Neural cell (in vitro differentiated cells): ENCODE data around the gene RAB34.

Experiments used
- EP300 ChIP-seq: fragments of 450-650 bp; conservative IDR thresholded peaks from 2 replicates; pipeline ENCODE4 v1.6.1; 2014; ENCODE audit warnings: antibody characterized with exemption, mild to moderate bottlenecking, moderate library complexity; ENCODE audit not compliant: poor library complexity, severe bottlenecking
- POLR2AphosphoS5 ChIP-seq: IDR thresholded peaks from 2 replicates; pipeline ENCODE4 v1.6.1; 2012
- TF ChIP-seq, protein P1 (sequence below): fragments of 450-650 bp; IDR thresholded peaks from 2 replicates; pipeline ENCODE4 v1.5.1; 2014; ENCODE audit warnings: antibody characterized with exemption, mild to moderate bottlenecking, moderate library complexity; ENCODE audit not compliant: poor library complexity, severe bottlenecking

DNA sequence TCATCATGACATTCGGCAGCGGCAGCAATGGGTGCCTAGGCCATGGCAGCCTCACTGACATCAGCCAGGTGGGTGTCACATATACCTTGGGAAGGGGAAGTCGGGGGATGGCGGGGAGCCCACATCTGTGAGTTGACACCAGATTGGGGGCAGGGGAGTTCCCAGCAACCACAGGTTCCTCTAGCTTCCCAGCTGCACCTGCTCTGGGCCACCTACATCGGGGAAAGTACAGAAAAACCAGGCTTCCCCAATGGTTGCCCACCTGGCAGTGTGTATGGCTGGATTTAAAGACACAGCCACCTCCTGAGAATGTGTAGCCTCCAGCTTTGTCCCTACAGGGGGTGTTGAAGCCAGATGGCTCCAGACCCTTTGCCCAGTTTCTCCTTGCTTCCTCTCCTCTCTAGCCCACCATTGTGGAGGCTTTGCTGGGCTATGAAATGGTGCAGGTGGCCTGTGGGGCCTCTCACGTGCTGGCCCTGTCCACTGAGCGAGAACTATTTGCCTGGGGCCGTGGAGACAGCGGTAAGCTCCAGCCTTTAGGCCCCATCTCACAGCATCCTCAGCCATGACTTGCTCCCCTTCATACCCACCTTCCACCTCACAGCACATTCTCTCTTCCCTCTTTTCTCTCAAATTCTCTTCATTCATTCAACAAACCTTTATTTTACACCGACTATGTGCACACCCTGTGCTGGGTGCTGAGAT, 21.2 kb upstream of the RAB34 start:
- no peak for TF ChIP-seq POLR2AphosphoS5
- TF ChIP-seq, protein P1, sequence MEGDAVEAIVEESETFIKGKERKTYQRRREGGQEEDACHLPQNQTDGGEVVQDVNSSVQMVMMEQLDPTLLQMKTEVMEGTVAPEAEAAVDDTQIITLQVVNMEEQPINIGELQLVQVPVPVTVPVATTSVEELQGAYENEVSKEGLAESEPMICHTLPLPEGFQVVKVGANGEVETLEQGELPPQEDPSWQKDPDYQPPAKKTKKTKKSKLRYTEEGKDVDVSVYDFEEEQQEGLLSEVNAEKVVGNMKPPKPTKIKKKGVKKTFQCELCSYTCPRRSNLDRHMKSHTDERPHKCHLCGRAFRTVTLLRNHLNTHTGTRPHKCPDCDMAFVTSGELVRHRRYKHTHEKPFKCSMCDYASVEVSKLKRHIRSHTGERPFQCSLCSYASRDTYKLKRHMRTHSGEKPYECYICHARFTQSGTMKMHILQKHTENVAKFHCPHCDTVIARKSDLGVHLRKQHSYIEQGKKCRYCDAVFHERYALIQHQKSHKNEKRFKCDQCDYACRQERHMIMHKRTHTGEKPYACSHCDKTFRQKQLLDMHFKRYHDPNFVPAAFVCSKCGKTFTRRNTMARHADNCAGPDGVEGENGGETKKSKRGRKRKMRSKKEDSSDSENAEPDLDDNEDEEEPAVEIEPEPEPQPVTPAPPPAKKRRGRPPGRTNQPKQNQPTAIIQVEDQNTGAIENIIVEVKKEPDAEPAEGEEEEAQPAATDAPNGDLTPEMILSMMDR = no peak
- TF ChIP-seq EP300 = no peak
